Keratinocyte (primary cell): ENCODE results near the gene CFAP20DC. TPM values are rescaled to one million over a fixed set of nuclear protein-coding genes. Genes with fewer than 3 reads are reported as not detected.

ENCODE experiments used
- DNase-seq: peaks from one replicate; pipeline ENCODE4 v3.0.0-alpha.2; 2011; ENCODE audit warnings: low read depth, missing footprints, low spot score
- FAIRE-seq: peaks from 2 replicates; lab custom pipeline; 2011; peaks lifted over from hg19 to GRCh38; lab: Jason Lieb, UNC
- H2AFZ ChIP-seq: 2 replicates; pipeline ENCODE4 v1.6.0; 2012; ENCODE audit warnings: low read length, control low read depth, inconsistent platforms; ENCODE audit not compliant: control insufficient read depth
- H3K27ac ChIP-seq: 2 replicates; pipeline ENCODE4 v1.5.1; 2011; ENCODE audit warnings: low read length; ENCODE audit not compliant: control insufficient read depth, insufficient read depth
- H3K27me3 ChIP-seq: 3 replicates; pipeline ENCODE4 v1.6.0; 2011; ENCODE audit warnings: low read length; ENCODE audit not compliant: control insufficient read depth, insufficient read depth; ENCODE audit errors: extremely low read depth
- H3K36me3 ChIP-seq, 2 experiments: 2 replicates in 1 of 2; 3 replicates in 1 of 2; pipeline ENCODE4 v1.5.1; 2011; ENCODE audit warnings: low read length in 2 of 2, mild to moderate bottlenecking in 1 of 2; ENCODE audit not compliant: control insufficient read depth in 2 of 2, insufficient read depth in 2 of 2; ENCODE audit errors: extremely low read depth in 1 of 2
- H3K4me1 ChIP-seq: 3 replicates; pipeline ENCODE4 v1.5.1; 2011; ENCODE audit warnings: low read length; ENCODE audit not compliant: control insufficient read depth, insufficient read depth; ENCODE audit errors: extremely low read depth
- H3K4me2 ChIP-seq: 3 replicates; pipeline ENCODE4 v1.6.0; 2011; ENCODE audit warnings: low read depth, low read length; ENCODE audit not compliant: control insufficient read depth, insufficient read depth; ENCODE audit errors: extremely low read depth
- H3K4me3 ChIP-seq, 3 experiments: fragments of 200-600 bp in 1 of 3; sonication (generic) in 1 of 3; 2 replicates in 2 of 3; 3 replicates in 1 of 3; pipeline ENCODE4 v1.5.1; 2011 to 2016; ENCODE audit warnings: low read length in 3 of 3, mild to moderate bottlenecking in 3 of 3, control low read depth in 2 of 3, inconsistent platforms in 1 of 3, low read depth in 1 of 3, mixed read lengths in 1 of 3, mixed run types in 1 of 3, moderate library complexity in 1 of 3; ENCODE audit not compliant: control insufficient read depth in 2 of 3, insufficient read depth in 2 of 3; ENCODE audit errors: extremely low read depth in 1 of 3
- H3K79me2 ChIP-seq: 2 replicates; pipeline ENCODE4 v1.6.0; 2012; ENCODE audit warnings: low read length; ENCODE audit not compliant: control insufficient read depth, insufficient read depth
- H3K9ac ChIP-seq: 3 replicates; pipeline ENCODE4 v1.6.0; 2011; ENCODE audit warnings: low read length; ENCODE audit not compliant: control insufficient read depth, insufficient read depth; ENCODE audit errors: extremely low read depth
- H3K9me1 ChIP-seq: 3 replicates; pipeline ENCODE4 v1.6.0; 2011; ENCODE audit warnings: low read length; ENCODE audit not compliant: control insufficient read depth, insufficient read depth; ENCODE audit errors: extremely low read depth
- H3K9me3 ChIP-seq: 2 replicates; pipeline ENCODE4 v1.5.1; 2012; ENCODE audit warnings: low read depth, low read length; ENCODE audit not compliant: control insufficient read depth
- H4K20me1 ChIP-seq: 3 replicates; pipeline ENCODE4 v1.6.0; 2011; ENCODE audit warnings: low read length; ENCODE audit not compliant: control insufficient read depth, insufficient read depth; ENCODE audit errors: extremely low read depth
- CTCF ChIP-seq, 3 experiments: IDR thresholded peaks in 1 of 3; conservative IDR thresholded peaks in 1 of 3; optimal IDR thresholded peaks in 1 of 3; 2 replicates in 2 of 3; 3 replicates in 1 of 3; pipeline versions ENCODE3 to v1.5.1; 2011; ENCODE audit warnings: low read length in 3 of 3, mild to moderate bottlenecking in 3 of 3, moderate library complexity in 2 of 3, control low read depth in 1 of 3, inconsistent platforms in 1 of 3; ENCODE audit not compliant: insufficient read depth in 2 of 3; ENCODE audit errors: extremely low read depth in 1 of 3
- EZH2 ChIP-seq: IDR thresholded peaks from one replicate; pipeline ENCODE4 v1.6.1; 2012; ENCODE audit warnings: inconsistent platforms, mild to moderate bottlenecking, low read length, moderate library complexity
- dilution Hi-C: fragments of 300-500 bp; cut with MboI; formaldehyde crosslinking; loops from one replicate; pipeline ENCODE4 v1.7.0; 2020; ENCODE audit warnings: low sequenced_read_pairs; ENCODE audit not compliant: extremely low pct_ligation_motif_present
- polyA plus RNA-seq, 5 experiments: library from polyadenylated mRNA; depleted of rRNA in 3 of 5; stranded (reverse) in 3 of 5; stranded (forward) in 1 of 5; unstranded in 1 of 5; fragments of >200 nt; gene quantifications; 1 replicate in 1 of 5; 2 replicates in 3 of 5; 3 replicates in 1 of 5; pipeline versions ENCODE4 v1.2.1 to v1.2.3, GENCODE V29; 2011 to 2012; ENCODE audit warnings: missing spikeins in 2 of 5, low read depth in 1 of 5, low replicate concordance in 1 of 5

CFAP20DC gene
- polyA plus RNA-seq, 1 donor (not counting 4 experiments of a cell fraction or from before 2014, with no cell fraction given): 6.3 TPM

- no peak overlapping the region for H3K9ac ChIP-seq
- no peak overlapping the region for H3K4me2 ChIP-seq
- no peaks in the 10 kb centered on the region for H4K20me1 ChIP-seq
- no peak for DNase-seq
- no peaks in the 10 kb centered on the region for H3K9me3 ChIP-seq
- no peaks in the 10 kb centered on the region for H3K36me3 ChIP-seq
- no peaks in the 10 kb centered on the region for H3K9me1 ChIP-seq
- no peaks in the 10 kb centered on the region for H3K79me2 ChIP-seq
- H3K4me3 ChIP-seq: no peak overlapping the region
- dilution Hi-C loops: no loop called here
- no peak overlapping the region for H2AFZ ChIP-seq
- TF ChIP-seq EZH2 (no peak), CTCF (optimal IDR thresholded peaks at IDR 0.05 in 1 of 3, IDR thresholded peaks at IDR 0.05 in 1 of 3, conservative IDR thresholded peaks at IDR 0.05 in 1 of 3; ENCODE audit: extremely low read depth in 1 of 3, insufficient read depth in 2 of 3, low read length in 3 of 3) (no peak)
- no peaks in the 10 kb centered on the region for H3K4me1 ChIP-seq
- H3K27ac ChIP-seq: no peak overlapping the region
- peaks cover 11% of the 10 kb centered on the region for H3K27me3 ChIP-seq
- FAIRE-seq: no peak
Observed at GRCh38 chr3:58723173-58723572, 326.7 kb downstream of the CFAP20DC start.

- no peak overlapping the region for H3K4me2 ChIP-seq
- dilution Hi-C loops: no loop called here
- H3K27me3 ChIP-seq: peaks cover 11% of the 10 kb centered on the region
- no peaks in the 10 kb centered on the region for H3K9me3 ChIP-seq
- no peaks in the 10 kb centered on the region for H3K9me1 ChIP-seq
- no peak overlapping the region for H3K27ac ChIP-seq
- H3K36me3 ChIP-seq: no peaks in the 10 kb centered on the region
- FAIRE-seq (no peak), DNase-seq (no peak)
- H2AFZ ChIP-seq: no peak overlapping the region
- no peak overlapping the region for H3K9ac ChIP-seq
- H3K4me3 ChIP-seq: no peak overlapping the region
- no peaks in the 10 kb centered on the region for H3K4me1 ChIP-seq
- no peak for TF ChIP-seq CTCF (optimal IDR thresholded peaks at IDR 0.05 in 1 of 3, IDR thresholded peaks at IDR 0.05 in 1 of 3, conservative IDR thresholded peaks at IDR 0.05 in 1 of 3; ENCODE audit: extremely low read depth in 1 of 3, insufficient read depth in 2 of 3, low read length in 3 of 3)
- TF ChIP-seq EZH2: no peak
- no peaks in the 10 kb centered on the region for H3K79me2 ChIP-seq
- no peaks in the 10 kb centered on the region for H4K20me1 ChIP-seq
Observed at GRCh38 chr3:58722561-58722960, 327.3 kb downstream of the CFAP20DC start.
